A673 (cell line): ENCODE data around the gene AXDND1. TPM values are rescaled to one million over a fixed set of nuclear protein-coding genes. Genes with fewer than 3 reads are reported as not detected.

Source experiments
- BruUV-seq: library from RNA; stranded (reverse); fragments of 400-500 nt; replicated peaks from 2 replicates; lab custom pipeline; 2021; lab: Mats Ljungman, UMichigan
- CTCF ChIA-PET: fragments of 300-600 bp; sonication (Branson Sonifier 250); formaldehyde crosslinking; loops from one replicate; lab custom pipeline; 2022; ENCODE audit warnings: antibody characterized with exemption; lab: Charles Lee
- POLR2A ChIA-PET: fragments of 300-600 bp; sonication (Branson Sonifier 250); formaldehyde crosslinking; loops from one replicate; lab custom pipeline; 2022; ENCODE audit warnings: antibody characterized with exemption; ENCODE audit not compliant: low non-redundant PET; lab: Charles Lee
- DNase-seq: peaks from one replicate; pipeline ENCODE4 v3.0.0-alpha.2; 2015; ENCODE audit warnings: low spot score
- H3K27ac ChIP-seq: fragments of 200-600 bp; sonication (generic); 2 replicates; pipeline ENCODE4 v1.5.1; 2016; ENCODE audit warnings: mixed run types, low read depth, mild to moderate bottlenecking, mixed read lengths, antibody characterized with exemption, low read length; ENCODE audit not compliant: poor library complexity, severe bottlenecking
- H3K27me3 ChIP-seq: fragments of 200-600 bp; sonication (generic); replicated peaks from 2 replicates; pipeline ENCODE4 v1.6.1; 2017; ENCODE audit warnings: mixed run types, low read depth, mild to moderate bottlenecking, mixed read lengths, antibody characterized with exemption, low read length; ENCODE audit not compliant: insufficient read depth, poor library complexity
- H3K36me3 ChIP-seq: fragments of 200-600 bp; sonication (generic); 2 replicates; pipeline ENCODE4 v1.6.1; 2016; ENCODE audit warnings: mixed run types, mild to moderate bottlenecking, mixed read lengths, antibody characterized with exemption, low read length; ENCODE audit not compliant: insufficient read depth, poor library complexity, severe bottlenecking
- H3K4me1 ChIP-seq: fragments of 200-600 bp; sonication (generic); 2 replicates; pipeline ENCODE4 v1.6.1; 2017; ENCODE audit warnings: mixed run types, mild to moderate bottlenecking, mixed read lengths, antibody characterized with exemption, low read length; ENCODE audit not compliant: insufficient read depth, poor library complexity, severe bottlenecking
- H3K4me3 ChIP-seq: fragments of 200-600 bp; sonication (generic); 2 replicates; pipeline ENCODE4 v1.5.1; 2016; ENCODE audit warnings: low read depth, mixed run types, mild to moderate bottlenecking, mixed read lengths, low read length; ENCODE audit not compliant: poor library complexity, severe bottlenecking
- H3K9me3 ChIP-seq: fragments of 200-600 bp; sonication (generic); 2 replicates; pipeline ENCODE4 v1.6.1; 2016; ENCODE audit warnings: mixed run types, low read depth, mild to moderate bottlenecking, mixed read lengths, antibody characterized with exemption, low read length; ENCODE audit not compliant: poor library complexity, severe bottlenecking
- CTCF ChIP-seq: fragments of 300-800, 200-600 bp; sonication (generic); conservative IDR thresholded peaks from 2 replicates; pipeline ENCODE4 v1.5.1; 2017; ENCODE audit warnings: low read depth, mild to moderate bottlenecking, antibody characterized with exemption, low read length, moderate library complexity, mixed read lengths
- EZH2 ChIP-seq: fragments of 200-600 bp; sonication (generic); IDR thresholded peaks from 2 replicates; pipeline ENCODE4 v1.6.1; 2017; ENCODE audit warnings: borderline replicate concordance, low read depth, mild to moderate bottlenecking, mixed read lengths, antibody characterized with exemption, low read length; ENCODE audit not compliant: poor library complexity, severe bottlenecking
- intact Hi-C: fragments of 100-400 bp; cut with micrococcal nuclease; formaldehyde crosslinking; loops from one replicate; pipeline ENCODE4 v1.10.0; 2022; ENCODE audit not compliant: unreplicated experiment
- total RNA-seq: library from RNA; stranded (reverse); gene quantifications from 2 replicates; pipeline ENCODE4 v1.2.3, GENCODE V29; 2021

AXDND1 gene
- total RNA-seq, 1 experiment from 2014 or later, result not detected

DNA sequence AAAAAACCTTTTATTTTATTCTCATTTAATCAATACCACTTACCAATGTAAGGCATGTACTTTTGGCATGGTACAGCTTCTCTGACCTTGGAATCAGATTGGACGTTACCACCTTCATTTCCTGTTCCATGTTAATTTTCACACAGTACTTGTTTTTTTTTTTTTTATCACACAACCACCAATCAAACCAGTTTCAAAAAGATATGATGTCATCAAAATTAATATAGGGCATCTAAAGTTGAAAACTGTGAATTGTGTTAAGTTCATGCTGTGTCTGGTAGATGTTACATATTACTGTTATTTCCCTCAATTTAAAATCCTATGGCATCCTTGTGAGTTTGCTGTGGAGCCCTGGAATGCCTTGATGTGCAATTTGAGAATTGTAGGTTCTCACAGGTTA lies 124.8 kb downstream of the AXDND1 start:
- POLR2A ChIA-PET, result no interaction called here

GRCh38 chr1:179493323-179493722 lies 127.6 kb downstream of the AXDND1 start:
- H3K4me1 ChIP-seq, result no peaks in the 10 kb centered on the region
- peaks cover 9% of the 10 kb centered on the region for H3K27me3 ChIP-seq
- CTCF ChIA-PET, result no interaction called here
- no peaks in the 10 kb centered on the region for H3K36me3 ChIP-seq
- no TSS peak for BruUV-seq
- no peak for DNase-seq
- intact Hi-C loops, result no loop called here
- H3K27ac ChIP-seq, result no peak overlapping the region
- TF ChIP-seq EZH2 (no peak), CTCF (no peak)
- H3K4me3 ChIP-seq, result no peak overlapping the region
- H3K9me3 ChIP-seq, result no peaks in the 10 kb centered on the region
- POLR2A ChIA-PET, result no interaction called here

More for the DNA sequence above, 124.8 kb downstream of the AXDND1 start:
- intact Hi-C loops, result no loop called here
- CTCF ChIA-PET, result no interaction called here
- H3K4me1 ChIP-seq, result no peaks in the 10 kb centered on the region
- no TSS peak for BruUV-seq
- H3K36me3 ChIP-seq, result no peaks in the 10 kb centered on the region
- peaks cover 5% of the 10 kb centered on the region for H3K27me3 ChIP-seq
- no peak overlapping the region for H3K4me3 ChIP-seq
- DNase-seq, result no peak
- no peak for TF ChIP-seq EZH2
- no peak for TF ChIP-seq CTCF
- no peaks in the 10 kb centered on the region for H3K9me3 ChIP-seq
- H3K27ac ChIP-seq, result no peak overlapping the region

DNA sequence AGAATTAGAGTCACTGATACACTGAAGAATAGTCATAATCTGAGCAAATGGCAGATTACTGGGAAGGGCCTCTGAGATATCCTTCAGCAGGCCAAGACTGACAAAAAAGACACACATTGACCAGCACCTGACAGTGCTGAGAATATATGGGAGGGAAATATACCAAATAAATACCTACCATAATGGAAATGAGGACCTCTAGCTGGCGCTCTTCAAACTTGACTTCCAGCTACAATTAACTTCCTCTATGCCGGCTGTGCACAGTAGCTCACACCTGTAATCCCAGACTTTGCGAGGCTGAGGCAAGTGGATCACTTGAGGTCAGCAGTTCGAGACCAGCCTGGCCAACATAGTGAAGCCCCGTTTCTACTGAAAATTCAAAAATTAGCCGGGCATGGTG lies 140.4 kb downstream of the AXDND1 start:
- intact Hi-C loops, result no loop called here
- H3K27me3 ChIP-seq, result peaks cover 4% of the 10 kb centered on the region
- no peak overlapping the region for H3K4me3 ChIP-seq
- no peak overlapping the region for H3K27ac ChIP-seq
- no peak for DNase-seq
- no TSS peak for BruUV-seq
- TF ChIP-seq EZH2 (no peak), CTCF (no peak)
- H3K36me3 ChIP-seq, result no peaks in the 10 kb centered on the region
- no peaks in the 10 kb centered on the region for H3K4me1 ChIP-seq
- ChIA-PET POLR2A (no interaction called here), CTCF (no interaction called here)
- H3K9me3 ChIP-seq, result no peaks in the 10 kb centered on the region
